Muscle of leg (tissue), 11 donors: ENCODE data around the gene CD93. TPM values are rescaled to one million over a fixed set of nuclear protein-coding genes. Genes with fewer than 3 reads are reported as not detected.

ENCODE experiments used
- DNase-seq: peaks from one replicate; pipeline ENCODE4 v3.0.0; 2013
- H3K27ac ChIP-seq: one replicate; pipeline ENCODE4 v1.5.1; 2013; ENCODE audit warnings: mild to moderate bottlenecking, low read length, control low read depth
- H3K27me3 ChIP-seq: one replicate; pipeline ENCODE4 v1.6.1; 2013; ENCODE audit warnings: low read length; ENCODE audit not compliant: control insufficient read depth, insufficient read depth
- H3K36me3 ChIP-seq: one replicate; pipeline ENCODE4 v1.6.1; 2013; ENCODE audit warnings: low read length; ENCODE audit not compliant: control insufficient read depth, insufficient read depth
- H3K4me1 ChIP-seq: one replicate; pipeline ENCODE4 v1.6.1; 2013; ENCODE audit warnings: low read length; ENCODE audit not compliant: control insufficient read depth, insufficient read depth
- H3K4me3 ChIP-seq: one replicate; pipeline ENCODE4 v1.5.1; 2013; ENCODE audit warnings: low read length, control low read depth
- H3K9me3 ChIP-seq: replicated peaks from 2 replicates; pipeline ENCODE4 v1.6.1; 2013; ENCODE audit warnings: low read depth, low read length; ENCODE audit not compliant: control insufficient read depth
- WGBS: methylation state at CpG from one replicate; pipeline ENCODE4 v1.1.5; 2013; ENCODE audit warnings: missing lambda C conversion rate; ENCODE audit not compliant: insufficient coverage; 5-methylcytosine and 5-hydroxymethylcytosine counted together
- polyA plus RNA-seq, 8 donors: library from polyadenylated mRNA; unstranded; fragments of 120-200 nt; gene quantifications; one replicate each; pipeline versions ENCODE4 v1.2.1 to v1.2.3, GENCODE V29; 2013; ENCODE audit warnings: inconsistent platforms in 1 of 8, low replicate concordance in 1 of 8; ENCODE audit not compliant: insufficient read length in 8 of 8, insufficient read depth in 1 of 8
- total RNA-seq: library from RNA; stranded (reverse); fragments of 120-200 nt; gene quantifications from one replicate; pipeline ENCODE4 v1.2.4, GENCODE V29; 2013

Gene CD93
- total and polyA plus RNA-seq, 9 donors = 48.2 to 69.8 (median 59.7) TPM

DNA sequence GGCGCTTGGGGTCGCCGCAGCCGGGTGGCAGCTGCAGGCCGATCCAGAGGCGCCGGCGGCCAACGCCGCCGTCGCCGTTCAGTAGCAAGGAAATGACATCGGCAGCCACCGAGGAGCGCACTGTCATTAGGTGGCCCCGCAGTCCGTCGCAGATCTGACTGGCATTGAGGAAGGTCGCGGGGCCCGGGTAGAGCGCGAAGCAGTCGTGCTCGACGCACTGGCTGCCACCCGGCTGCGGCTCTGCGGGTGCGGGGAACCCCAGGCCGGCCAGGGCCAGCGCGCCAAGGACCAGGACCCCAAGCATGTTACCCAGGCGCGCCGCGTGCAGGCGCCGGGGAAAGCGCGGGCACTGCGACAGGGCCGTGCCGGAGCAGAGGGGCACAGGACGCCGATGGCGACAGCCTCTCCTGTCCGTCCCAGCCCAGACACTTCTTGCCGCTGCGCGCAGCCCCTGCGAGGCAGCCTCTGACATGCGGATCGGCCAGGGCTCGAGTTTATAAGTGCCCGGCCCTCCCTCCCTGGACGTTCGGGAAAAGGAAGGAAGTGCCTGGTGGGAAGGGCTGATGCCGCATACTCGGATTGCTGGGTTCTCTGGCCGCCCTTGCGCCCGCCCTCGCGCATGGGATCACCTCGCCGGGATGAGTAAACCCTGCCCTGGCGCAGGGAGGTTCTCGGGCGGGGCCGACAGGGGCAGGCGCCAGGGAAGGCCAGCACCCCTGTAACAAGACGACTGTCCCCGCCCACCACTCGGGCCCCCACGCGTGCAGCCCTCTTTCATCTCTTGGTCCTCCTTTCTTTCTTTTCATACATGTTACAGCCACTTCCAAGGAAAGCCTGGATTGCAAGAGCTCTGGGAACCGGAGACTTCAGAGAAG, 36.7 kb downstream of the CD93 start, which contains the start of gene THBD:
Gene THBD (minus strand): TSS at position 472 of the 875 bp plus-strand sequence. CDS start 168 bp downstream, at position 304.
- WGBS = under 1% methylated on average over 73 of the region's 79 CpGs
- H3K4me3 ChIP-seq = peak within 1 kb of the TSS; percentile 51
- H3K27me3 ChIP-seq = peaks cover 50% of the 10 kb centered on the region
- peaks cover 51% of the 10 kb centered on the region for H3K4me1 ChIP-seq
- no peaks in the 10 kb centered on the region for H3K36me3 ChIP-seq
- H3K27ac ChIP-seq = peak within 1 kb of the TSS; percentile 69
- DNase-seq = peak; percentile 75
- no peaks in the 10 kb centered on the region for H3K9me3 ChIP-seq

DNA sequence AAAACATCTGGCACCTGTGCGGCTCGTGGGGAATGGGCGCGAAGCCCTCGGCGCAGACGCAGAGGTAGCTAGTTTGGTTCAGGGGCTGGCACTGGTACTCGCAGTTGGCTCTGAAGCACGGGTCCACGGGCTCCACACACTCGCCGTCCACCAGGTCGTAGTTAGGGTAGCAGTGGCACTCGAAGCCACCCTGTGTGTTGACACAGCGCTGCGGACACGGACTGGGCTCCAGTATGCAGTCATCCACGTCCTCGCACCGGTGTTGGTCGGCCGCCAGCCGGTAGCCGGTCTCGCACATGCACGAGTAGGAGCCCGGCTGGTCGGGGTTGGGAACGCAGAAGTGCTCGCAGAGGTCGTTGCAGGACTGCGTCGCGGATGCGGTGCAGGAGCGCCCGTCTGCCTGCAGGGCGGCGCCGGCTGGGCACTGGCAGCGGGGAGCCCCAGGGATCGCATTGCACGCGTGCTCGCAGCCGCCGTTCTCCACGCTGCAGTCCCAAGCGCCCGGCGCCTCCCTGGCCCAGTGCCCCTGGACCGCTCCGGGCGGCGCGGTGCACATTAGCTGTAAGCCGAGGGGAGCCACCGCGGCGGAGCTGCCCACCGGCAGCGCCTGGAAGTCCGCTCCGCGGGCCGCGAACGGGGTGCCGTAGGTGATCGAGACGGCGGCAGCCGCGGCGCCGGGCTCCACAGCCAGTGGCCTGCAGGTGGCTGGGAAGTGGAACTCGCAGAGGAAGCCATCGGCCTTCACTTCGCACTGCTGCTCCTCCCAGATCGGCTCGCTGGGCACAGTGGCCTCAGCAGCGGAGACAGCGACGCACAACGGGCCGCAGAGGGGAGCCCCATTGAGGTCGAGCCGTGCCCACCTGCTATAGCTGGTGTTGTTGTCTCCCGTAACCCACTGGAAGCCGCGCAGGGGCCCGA, 37.6 kb downstream of the CD93 start:
- 3% methylated on average over 92 of the region's 92 CpGs for WGBS
- no peaks in the 10 kb centered on the region for H3K36me3 ChIP-seq
- peak overlapping the region; percentile 51 for H3K4me3 ChIP-seq
- peaks cover 50% of the 10 kb centered on the region for H3K27me3 ChIP-seq
- DNase-seq = peak; percentile 56
- no peaks in the 10 kb centered on the region for H3K9me3 ChIP-seq
- H3K4me1 ChIP-seq = peaks cover 51% of the 10 kb centered on the region
- peak overlapping the region; percentile 69 for H3K27ac ChIP-seq

- no peak for DNase-seq
- 12% methylated on average over 47 of the region's 47 CpGs for WGBS
- H3K36me3 ChIP-seq = no peaks in the 10 kb centered on the region
- no peaks in the 10 kb centered on the region for H3K9me3 ChIP-seq
- no peak overlapping the region for H3K27ac ChIP-seq
- peaks cover 49% of the 10 kb centered on the region for H3K27me3 ChIP-seq
- peak overlapping the region; percentile 51 for H3K4me3 ChIP-seq
- peaks cover 51% of the 10 kb centered on the region for H3K4me1 ChIP-seq
Measured at GRCh38 chr20:23047738-23048214, 38.3 kb downstream of the CD93 start.

DNA sequence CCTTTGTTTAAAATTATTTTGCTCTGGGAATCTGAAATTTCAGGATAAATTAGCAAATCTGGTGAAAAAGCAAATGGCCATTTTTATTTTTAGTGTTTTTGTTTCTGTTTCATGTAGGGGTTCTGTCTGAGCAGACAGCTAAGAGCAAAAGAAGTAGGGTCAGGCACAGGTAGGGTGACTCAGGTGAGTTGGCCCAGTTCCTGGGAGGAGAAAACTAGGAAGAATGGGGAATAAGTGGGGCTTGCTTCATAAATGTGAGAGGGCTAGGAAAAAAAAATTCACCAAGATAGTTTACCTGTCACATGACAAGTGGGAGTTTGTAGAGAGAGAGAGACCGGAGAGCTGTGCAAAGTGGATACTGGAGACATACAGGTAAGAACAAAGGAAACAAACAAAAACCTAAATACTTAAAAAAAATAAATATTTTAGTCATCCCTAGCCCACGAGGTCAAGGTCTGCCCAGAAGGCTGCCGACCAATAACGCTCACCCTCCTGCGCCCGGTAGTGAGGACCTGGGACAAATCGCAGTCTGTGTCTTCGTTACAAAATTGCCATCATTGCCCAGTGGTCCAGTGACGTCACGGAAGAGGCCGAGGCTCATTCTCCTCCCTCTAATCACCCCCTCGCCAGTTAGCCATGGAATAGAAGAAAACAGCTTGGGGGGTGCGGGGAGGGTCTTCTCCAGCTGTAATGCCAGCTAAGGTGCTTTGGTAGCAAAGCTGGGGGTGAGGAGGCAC, 39.0 kb downstream of the CD93 start:
- Histone ChIP-seq H3K27me3 (peaks cover 48% of the 10 kb centered on the region), H3K36me3 (no peaks in the 10 kb centered on the region), H3K4me1 (peaks cover 51% of the 10 kb centered on the region), H3K27ac (no peak overlapping the region), H3K4me3 (peak overlapping the region; percentile 51), H3K9me3 (no peaks in the 10 kb centered on the region)
- WGBS = 79% methylated on average over 5 of the region's 13 CpGs
- no peak for DNase-seq

GRCh38 chr20:23046431-23046830, 39.7 kb downstream of the CD93 start:
- Histone ChIP-seq H3K4me1 (peaks cover 49% of the 10 kb centered on the region), H3K9me3 (no peaks in the 10 kb centered on the region), H3K27me3 (peaks cover 50% of the 10 kb centered on the region), H3K4me3 (no peak overlapping the region), H3K36me3 (no peaks in the 10 kb centered on the region), H3K27ac (no peak overlapping the region)
- no peak for DNase-seq

- Histone ChIP-seq H3K4me1 (peaks cover 24% of the 10 kb centered on the region), H3K27me3 (peaks cover 41% of the 10 kb centered on the region), H3K4me3 (no peak overlapping the region), H3K9me3 (no peaks in the 10 kb centered on the region), H3K36me3 (no peaks in the 10 kb centered on the region), H3K27ac (no peak overlapping the region)
- DNase-seq = no peak
- 73% methylated on average over 6 of the region's 6 CpGs for WGBS
Measured at GRCh38 chr20:23043376-23043775, 42.7 kb downstream of the CD93 start.

- peaks cover 34% of the 10 kb centered on the region for H3K27me3 ChIP-seq
- no peak for DNase-seq
- peaks cover 13% of the 10 kb centered on the region for H3K4me1 ChIP-seq
- WGBS = 100% methylated on average over 1 of the region's 3 CpGs
- no peaks in the 10 kb centered on the region for H3K36me3 ChIP-seq
- H3K27ac ChIP-seq = no peak overlapping the region
- H3K4me3 ChIP-seq = no peak overlapping the region
- no peaks in the 10 kb centered on the region for H3K9me3 ChIP-seq
Measured at GRCh38 chr20:23042270-23042669, 43.9 kb downstream of the CD93 start.

DNA sequence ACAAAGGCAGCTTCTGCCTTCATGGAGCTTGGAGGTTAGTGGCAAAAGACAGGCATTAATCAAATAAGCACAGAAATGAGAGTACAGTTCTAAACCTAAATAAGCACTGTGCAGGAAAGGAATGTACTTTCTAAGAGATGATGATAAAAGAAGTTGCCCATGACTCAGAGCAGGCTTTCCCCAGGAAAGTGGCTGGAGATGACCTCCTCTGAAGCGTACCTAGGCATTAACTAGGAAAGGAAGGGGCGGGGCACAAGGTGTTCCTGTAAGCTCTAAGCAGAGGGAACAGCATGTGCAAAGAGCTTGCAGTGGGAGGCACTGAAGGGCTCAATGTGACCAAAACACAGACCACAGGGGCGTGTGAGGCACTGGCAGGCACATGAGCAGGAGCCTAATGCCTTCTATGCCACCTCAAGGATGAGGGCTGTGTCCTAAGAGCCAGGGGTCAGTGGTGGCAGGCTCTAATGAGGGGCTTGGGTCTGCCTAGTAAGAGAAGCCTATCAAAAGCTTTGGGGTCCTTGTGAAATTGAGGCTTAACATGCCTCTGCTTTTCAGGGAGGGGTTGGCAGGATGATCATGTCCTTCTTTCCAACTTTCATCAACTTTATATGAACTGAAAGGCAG, 46.1 kb downstream of the CD93 start:
- 73% methylated on average over 3 of the region's 3 CpGs for WGBS
- H3K36me3 ChIP-seq = no peaks in the 10 kb centered on the region
- no peak overlapping the region for H3K4me3 ChIP-seq
- no peak for DNase-seq
- peaks cover 4% of the 10 kb centered on the region for H3K4me1 ChIP-seq
- no peaks in the 10 kb centered on the region for H3K9me3 ChIP-seq
- H3K27ac ChIP-seq = no peak overlapping the region
- peaks cover 45% of the 10 kb centered on the region for H3K27me3 ChIP-seq

DNA sequence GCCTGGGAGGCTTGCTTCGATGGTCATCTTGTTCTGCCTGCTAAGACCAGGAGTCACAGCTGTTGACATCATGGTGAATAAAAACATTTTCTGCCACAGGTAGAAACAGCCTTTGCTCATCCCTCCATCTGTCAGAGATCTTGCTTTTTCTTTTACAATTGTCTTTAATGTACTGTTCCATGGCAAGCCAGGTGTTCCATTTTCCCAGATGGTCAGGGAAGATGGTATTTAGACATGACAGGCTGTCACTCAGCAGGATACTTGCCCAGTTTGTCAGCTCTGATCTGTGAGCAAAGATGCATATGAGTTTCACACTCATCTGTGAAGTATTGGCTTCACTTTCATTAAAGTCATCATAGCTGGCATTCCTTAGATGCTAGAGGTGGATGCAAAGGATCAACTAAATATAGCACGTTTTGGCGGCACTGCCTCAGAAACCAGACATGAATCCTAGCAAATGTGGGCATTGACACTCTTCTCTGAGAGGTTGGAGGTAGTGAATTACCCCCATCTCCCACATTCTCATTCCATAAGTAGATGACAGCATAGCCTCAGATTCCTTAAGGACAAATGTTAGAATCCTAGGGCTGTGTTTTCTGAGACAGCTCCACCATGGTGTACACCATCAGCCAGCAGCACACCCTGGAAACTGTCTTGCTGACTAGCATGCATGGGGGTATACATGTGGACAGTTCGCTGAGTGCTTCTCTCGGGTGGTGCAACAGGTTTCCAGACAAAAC, 46.8 kb downstream of the CD93 start:
- no peak overlapping the region for H3K4me3 ChIP-seq
- H3K4me1 ChIP-seq = no peaks in the 10 kb centered on the region
- no peaks in the 10 kb centered on the region for H3K9me3 ChIP-seq
- no peaks in the 10 kb centered on the region for H3K36me3 ChIP-seq
- WGBS = 91% methylated on average over 3 of the region's 5 CpGs
- H3K27ac ChIP-seq = no peak overlapping the region
- DNase-seq = no peak
- peaks cover 52% of the 10 kb centered on the region for H3K27me3 ChIP-seq
